Caki2 (cell line): ENCODE results near the gene LBH. TPM values are rescaled to one million over a fixed set of nuclear protein-coding genes. Genes with fewer than 3 reads are reported as not detected.

Experiments
- total RNA-seq: library from RNA; depleted of rRNA; stranded (reverse); fragments of >200 nt; shearing (Covaris generic); gene quantifications from 2 replicates; pipeline ENCODE4 v1.2.3, GENCODE V29; 2014; ENCODE audit warnings: low replicate concordance; rRNA removed

Gene LBH
- total RNA-seq, 1 experiment from 2014 or later = 99.1 TPM

Other genes starting within 250 kb of the LBH start
- gene YPEL5, start 84.5 kb upstream of the LBH start, total RNA-seq = 39.3 and 56.5 TPM in 2 replicates
- 4.0 and 36.0 TPM in 2 replicates for gene LCLAT1, start 215.7 kb downstream of the LBH start, total RNA-seq